ENCODE measurements around the gene ZNF638. TPM values are rescaled to one million over a fixed set of nuclear protein-coding genes. Genes with fewer than 3 reads are reported as not detected.

ZNF638 gene
- total RNA-seq, 1 experiment from 2014 or later, result 80.8 TPM

- ATAC-seq (no peak), DNase-seq (ENCODE audit: low read depth, low spot score) (no peak)
- Histone ChIP-seq H3K36me3 (ENCODE audit: control insufficient read depth, insufficient read depth, low read length) (no peaks in the 10 kb centered on the region), H3K27ac (ENCODE audit: low read length) (no peak overlapping the region), H3K4me1 (ENCODE audit: control insufficient read depth, insufficient read depth, low read length) (no peaks in the 10 kb centered on the region; the same call in 1 of the 2 replicates), H3K9me3 (ENCODE audit: control insufficient read depth, insufficient read depth, low read depth, low read length) (no peaks in the 10 kb centered on the region), H3K4me3 (ENCODE audit: low read depth in 2 of 2, low read length in 2 of 2) (no peak overlapping the region), H3K27me3 (ENCODE audit: control insufficient read depth, insufficient read depth, low read length) (no peaks in the 10 kb centered on the region; the same call in 1 of the 2 replicates)
- no TSS peak for BruUV-seq (replicated peaks)
- in situ Hi-C loops (cut with HindIII; ENCODE audit: low pct_unique_long_range_greater_than_20kb, low sequenced_read_pairs), result no loop called here
- TF ChIP-seq SIN3A (IDR thresholded peaks at IDR 0.05; ENCODE audit: borderline replicate concordance, insufficient read depth, low read depth, low read length) (no peak), CTCF (IDR thresholded peaks at IDR 0.05) (no peak), REST (IDR thresholded peaks at IDR 0.05; ENCODE audit: insufficient read depth in 1 of 2, low read depth in 2 of 2, low read length in 1 of 2) (no peak), TCF7L2 (IDR thresholded peaks at IDR 0.05; ENCODE audit: low read depth, low read length) (no peak), POLR2AphosphoS5 (IDR thresholded peaks at IDR 0.05; ENCODE audit: low read depth, low read length) (no peak)
- POLR2A ChIA-PET, result no interaction called here
- intact Hi-C loops (cut with micrococcal nuclease; ENCODE audit: unreplicated experiment), result no loop called here
- CTCF ChIA-PET, result interaction anchor here (2.4 kb wide), 1 partner anchor 51 kb away, joined by 14 read pairs; no protein-coding TSS in a partner anchor
Measured at GRCh38 chr2:71459084-71459431, 127.5 kb downstream of the ZNF638 start.

GRCh38 chr2:71460056-71460455 lies 128.5 kb downstream of the ZNF638 start:
- in situ Hi-C loops (cut with HindIII; ENCODE audit: low pct_unique_long_range_greater_than_20kb, low sequenced_read_pairs) (no loop called here), intact Hi-C loops (cut with micrococcal nuclease; ENCODE audit: unreplicated experiment) (loop anchor here (5.0 kb wide), 1 partner anchor 52 kb away; no protein-coding TSS in a partner anchor)
- no peak for ATAC-seq
- no peaks in the 10 kb centered on the region for H3K36me3 ChIP-seq (ENCODE audit: control insufficient read depth, insufficient read depth, low read length)
- BruUV-seq (replicated peaks), result no TSS peak
- no peaks in the 10 kb centered on the region for H3K4me1 ChIP-seq (ENCODE audit: control insufficient read depth, insufficient read depth, low read length)
- CTCF ChIA-PET, result interaction anchor here (2.4 kb wide), 1 partner anchor 50 kb away, joined by 14 read pairs; no protein-coding TSS in a partner anchor
- H3K9me3 ChIP-seq (ENCODE audit: control insufficient read depth, insufficient read depth, low read depth, low read length), result no peaks in the 10 kb centered on the region
- no peak overlapping the region for H3K4me3 ChIP-seq (ENCODE audit: low read depth in 2 of 2, low read length in 2 of 2)
- POLR2A ChIA-PET, result no interaction called here
- TF ChIP-seq CTCF (IDR thresholded peaks at IDR 0.05) (no peak), REST (IDR thresholded peaks at IDR 0.05; ENCODE audit: insufficient read depth in 1 of 2, low read depth in 2 of 2, low read length in 1 of 2) (no peak), SIN3A (IDR thresholded peaks at IDR 0.05; ENCODE audit: borderline replicate concordance, insufficient read depth, low read depth, low read length) (no peak), TCF7L2 (IDR thresholded peaks at IDR 0.05; ENCODE audit: low read depth, low read length) (no peak), POLR2AphosphoS5 (IDR thresholded peaks at IDR 0.05; ENCODE audit: low read depth, low read length) (no peak)
- H3K27ac ChIP-seq (ENCODE audit: low read length), result no peak overlapping the region
- no peak for DNase-seq (ENCODE audit: low read depth, low spot score)
- H3K27me3 ChIP-seq (ENCODE audit: control insufficient read depth, insufficient read depth, low read length), result 0 out of 2 replicates have a peak, but pooled peaks cover 4% of the 10 kb centered on the region

Measured in Panc1 (cell line).